GM12801 (cell line): ENCODE measurements around the gene HOXA6.

Experiments used
- TF ChIP-seq, protein P1 (sequence below): IDR thresholded peaks from one replicate; pipeline ENCODE4 v1.5.1; 2011; ENCODE audit warnings: control low read depth; ENCODE audit not compliant: insufficient read length; ENCODE audit errors: extremely low read depth

Gene HOXA6

DNA sequence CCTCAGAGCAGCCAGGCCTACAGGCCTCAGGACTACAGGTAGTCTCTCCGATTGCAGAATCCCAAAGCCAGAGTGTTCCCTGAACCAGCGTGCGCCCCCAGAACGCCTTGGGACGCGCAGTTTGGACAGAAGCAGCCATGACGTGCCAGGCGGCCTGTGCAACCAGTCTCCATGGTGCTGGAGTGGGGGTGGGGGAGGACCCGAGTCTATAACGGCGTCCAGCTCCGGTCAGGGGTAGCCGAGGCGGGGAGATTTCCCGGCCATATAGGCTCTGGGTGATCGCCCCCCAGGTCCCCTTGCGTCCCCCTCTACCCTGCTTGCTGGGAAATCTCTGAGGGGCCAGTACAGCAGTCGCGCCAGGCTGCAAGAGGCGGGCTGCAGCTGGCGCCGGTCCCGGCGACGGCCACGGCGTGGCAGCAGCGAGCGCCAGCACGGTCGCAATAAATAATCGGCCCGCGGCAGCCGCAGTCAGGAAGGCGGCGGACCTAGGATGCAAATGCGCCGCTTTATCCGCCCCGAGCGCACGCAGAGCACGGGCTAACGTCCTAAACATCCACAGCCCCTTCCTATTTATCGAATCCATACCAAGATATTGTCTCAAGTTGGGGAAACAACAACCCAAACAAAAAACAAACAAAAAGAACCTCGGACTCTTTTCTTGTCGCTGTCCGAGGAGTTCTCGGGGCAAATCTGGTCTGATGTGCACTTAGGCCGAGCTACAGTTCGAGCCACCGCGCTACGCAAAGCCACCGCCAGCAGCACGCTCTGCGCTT lies 3.2 kb upstream of the HOXA6 start:
- TF ChIP-seq, protein P1, sequence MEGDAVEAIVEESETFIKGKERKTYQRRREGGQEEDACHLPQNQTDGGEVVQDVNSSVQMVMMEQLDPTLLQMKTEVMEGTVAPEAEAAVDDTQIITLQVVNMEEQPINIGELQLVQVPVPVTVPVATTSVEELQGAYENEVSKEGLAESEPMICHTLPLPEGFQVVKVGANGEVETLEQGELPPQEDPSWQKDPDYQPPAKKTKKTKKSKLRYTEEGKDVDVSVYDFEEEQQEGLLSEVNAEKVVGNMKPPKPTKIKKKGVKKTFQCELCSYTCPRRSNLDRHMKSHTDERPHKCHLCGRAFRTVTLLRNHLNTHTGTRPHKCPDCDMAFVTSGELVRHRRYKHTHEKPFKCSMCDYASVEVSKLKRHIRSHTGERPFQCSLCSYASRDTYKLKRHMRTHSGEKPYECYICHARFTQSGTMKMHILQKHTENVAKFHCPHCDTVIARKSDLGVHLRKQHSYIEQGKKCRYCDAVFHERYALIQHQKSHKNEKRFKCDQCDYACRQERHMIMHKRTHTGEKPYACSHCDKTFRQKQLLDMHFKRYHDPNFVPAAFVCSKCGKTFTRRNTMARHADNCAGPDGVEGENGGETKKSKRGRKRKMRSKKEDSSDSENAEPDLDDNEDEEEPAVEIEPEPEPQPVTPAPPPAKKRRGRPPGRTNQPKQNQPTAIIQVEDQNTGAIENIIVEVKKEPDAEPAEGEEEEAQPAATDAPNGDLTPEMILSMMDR = no peak

DNA sequence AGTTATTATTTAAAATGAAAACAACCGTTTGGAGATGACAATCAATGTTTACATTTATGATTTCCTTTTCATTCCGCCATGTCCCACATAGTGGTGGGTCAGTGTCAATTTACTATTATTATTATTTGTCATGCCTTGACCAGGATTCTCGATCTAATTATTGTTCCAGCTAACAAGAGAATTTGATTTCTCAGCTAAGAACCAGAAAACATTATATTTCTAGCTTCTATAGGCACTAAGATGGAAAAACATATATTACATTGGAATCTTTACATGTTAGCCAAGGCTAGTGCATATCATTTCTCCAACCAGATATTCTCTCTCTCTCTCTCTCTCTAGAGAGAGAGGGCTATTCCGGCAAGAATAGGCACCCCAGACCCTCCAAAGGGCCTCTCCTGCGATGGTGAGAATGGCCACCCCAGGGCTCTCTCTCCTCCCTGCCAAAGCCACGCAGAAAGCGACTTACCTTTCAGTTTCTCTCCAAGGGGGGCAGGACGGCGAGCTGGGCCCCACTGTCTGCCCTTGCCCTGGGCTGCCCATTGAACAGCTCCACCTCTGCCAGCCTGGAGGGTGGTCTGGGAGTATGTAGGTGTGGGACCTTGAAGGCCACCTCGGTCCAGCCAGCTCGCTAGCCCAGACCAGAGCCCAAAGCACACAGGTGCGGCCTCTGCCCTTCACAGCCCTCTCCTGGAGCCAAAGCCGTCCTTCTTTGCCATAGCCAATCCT lies 2.4 kb upstream of the HOXA6 start:
- TF ChIP-seq, protein P1 = no peak

DNA sequence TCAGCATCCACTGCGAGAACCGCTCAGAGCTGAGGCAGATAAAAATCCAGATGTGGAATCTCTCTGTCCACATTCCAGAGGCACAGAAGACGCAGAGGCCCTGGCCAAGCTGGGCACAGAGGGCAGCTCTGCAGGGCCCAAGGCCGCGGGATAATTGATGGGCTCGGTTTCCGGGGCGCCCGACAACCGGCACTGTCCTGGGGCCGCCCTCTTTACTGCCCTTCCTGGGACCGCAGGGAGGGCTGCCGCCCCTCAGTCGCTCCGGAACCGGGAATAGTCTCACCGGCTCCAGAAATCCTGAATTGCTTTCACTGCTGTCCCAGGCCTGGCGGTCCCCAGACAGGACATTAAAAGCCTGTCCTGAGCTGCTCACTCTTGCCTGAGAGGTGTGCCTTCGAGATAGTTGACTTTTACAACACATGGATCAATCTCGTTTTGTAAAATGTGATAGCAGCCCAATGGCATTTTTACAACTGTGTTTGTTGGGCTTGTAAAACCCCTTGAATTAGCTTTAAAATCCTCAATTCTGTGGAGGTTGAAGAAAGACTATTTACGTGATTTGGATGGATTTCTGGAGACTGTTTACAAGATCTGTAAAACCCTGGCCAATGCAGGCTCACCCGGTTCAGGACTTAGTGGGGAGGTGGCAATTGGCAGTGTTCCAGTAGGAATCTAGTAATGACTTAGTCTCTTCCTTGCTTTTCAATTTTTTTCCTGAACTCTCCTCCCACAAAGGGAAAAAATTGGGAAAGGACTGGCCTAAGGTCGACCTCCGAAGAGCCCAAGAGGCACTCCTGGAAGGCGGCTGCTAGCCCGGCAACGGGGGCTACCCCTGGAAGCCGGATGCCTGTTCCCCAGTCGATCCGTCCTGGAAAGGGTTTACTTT lies 1.4 kb upstream of the HOXA6 start:
- TF ChIP-seq, protein P1 = no peak

DNA sequence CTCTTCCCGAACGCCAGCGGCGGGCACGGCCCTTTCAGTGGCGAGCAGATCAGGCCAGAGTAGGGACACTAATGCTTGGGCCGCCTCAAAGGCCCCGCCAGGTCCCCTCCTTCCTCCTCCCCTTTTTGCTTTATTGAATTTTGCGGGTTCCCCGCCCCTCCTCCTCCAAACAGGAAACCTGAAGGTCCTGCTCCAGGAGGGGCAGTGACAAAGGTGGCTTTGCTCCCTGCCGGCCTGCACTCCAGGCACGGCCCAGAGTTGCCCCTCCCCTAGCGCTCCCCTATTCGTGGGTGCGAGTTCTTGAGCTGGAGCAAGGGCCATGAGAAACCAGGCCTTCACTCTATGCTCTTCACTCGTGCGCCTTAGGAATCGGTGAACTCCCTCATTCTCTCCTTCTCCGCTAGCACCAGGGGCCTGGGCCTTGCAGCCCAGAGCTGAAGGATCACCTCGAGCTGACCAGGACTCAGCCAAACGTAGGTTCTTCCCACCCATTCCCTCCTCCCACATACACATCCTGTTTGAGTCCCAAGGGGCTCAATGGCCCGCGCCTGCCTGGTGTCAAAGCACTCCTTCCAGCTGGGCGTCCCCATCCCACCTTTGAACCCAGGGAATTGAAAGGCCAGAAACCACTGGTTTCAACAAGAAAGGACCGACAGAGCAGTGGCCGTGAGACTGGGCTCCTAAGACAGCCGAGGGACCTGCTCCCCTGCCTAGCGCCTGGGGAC lies 619 bp upstream of the HOXA6 start:
- TF ChIP-seq, protein P1 = no peak

DNA sequence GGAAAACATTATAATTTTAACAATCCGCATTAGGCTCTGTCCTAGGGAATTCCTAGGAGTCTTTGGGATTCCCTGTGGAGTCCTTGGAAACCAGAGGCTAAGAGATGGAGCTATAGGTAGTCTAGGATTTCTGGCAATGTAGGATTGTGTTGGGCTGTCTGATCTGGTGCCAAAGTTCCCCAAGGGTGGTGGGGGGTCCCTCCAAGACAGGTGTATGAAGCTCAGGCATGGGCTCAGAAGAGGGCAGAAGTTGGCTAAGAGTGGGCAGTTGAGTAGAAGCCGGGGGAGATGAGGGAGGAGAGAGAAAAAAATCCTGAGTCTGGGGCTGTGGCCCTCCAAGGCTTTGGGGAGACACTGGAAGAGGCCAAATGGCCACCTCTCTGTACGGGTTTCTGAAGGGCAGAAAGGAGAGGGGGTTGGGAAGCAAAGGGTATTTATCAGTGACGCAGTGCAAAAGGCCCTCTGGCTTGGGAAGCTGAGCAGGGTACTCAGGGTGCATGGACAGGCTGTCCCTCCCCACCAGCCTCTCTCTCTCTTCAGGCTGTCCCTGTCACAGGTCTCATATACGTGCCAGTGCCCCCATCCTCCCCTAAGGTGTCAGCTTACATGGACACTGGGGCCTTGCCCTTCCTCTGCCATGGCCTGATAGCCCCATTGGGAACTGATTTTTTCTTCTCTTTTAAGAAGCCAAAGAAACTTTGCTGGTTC lies 929 bp downstream of the HOXA6 start:
- TF ChIP-seq, protein P1 = no peak

DNA sequence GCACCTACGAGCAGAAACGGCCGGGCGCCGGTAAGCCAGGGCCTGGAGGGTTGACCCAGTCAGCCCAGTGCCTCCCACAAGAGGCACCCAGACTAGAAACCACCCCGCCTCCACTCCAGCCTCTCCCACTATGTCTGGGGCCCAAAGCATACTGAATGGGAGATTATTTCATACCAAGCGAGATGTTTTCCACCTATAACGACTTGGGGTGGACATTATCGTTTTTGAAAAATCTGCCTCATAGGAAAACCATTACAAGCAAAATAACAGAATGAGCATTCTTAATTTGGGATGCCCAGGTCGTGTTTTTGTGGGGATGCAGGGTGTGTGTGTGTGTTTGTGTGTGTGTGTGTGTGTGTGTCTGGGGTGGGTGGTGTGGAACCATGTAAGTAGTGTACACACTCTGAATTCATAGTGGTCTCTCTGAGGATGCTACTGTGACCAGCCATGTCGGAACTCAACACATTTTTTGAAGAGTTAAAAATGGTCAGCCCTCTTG lies 1.6 kb downstream of the HOXA6 start:
- TF ChIP-seq, protein P1 = no peak
